Stimulated activated CD4-positive, alpha-beta T cell treated with anti-CD3 and anti-CD28 coated beads, Interleukin-12 subunit alpha, Interleukin-12 subunit beta, amount 100 ng/mL, for 48 hours (primary cell): ENCODE data around the gene ELP1.

ENCODE experiments used
- DNase-seq, 3 donors: peaks; one replicate each; pipeline ENCODE4 v3.0.0-alpha.2; 2020; ENCODE audit warnings: low read depth in 2 of 3, low spot score in 1 of 3

The ELP1 gene

GRCh38 chr9:108832179-108832500, 101.8 kb downstream of the ELP1 start:
- no peak for DNase-seq

GRCh38 chr9:108831496-108832178, 102.3 kb downstream of the ELP1 start:
- no peak for DNase-seq

GRCh38 chr9:108830272-108830671, 103.7 kb downstream of the ELP1 start:
- no peak for DNase-seq

GRCh38 chr9:108823829-108824228, 110.1 kb downstream of the ELP1 start:
- DNase-seq, result no peak
